PC-9 (cell line): ENCODE data around the gene EPG5. TPM values are rescaled to one million over a fixed set of nuclear protein-coding genes. Genes with fewer than 3 reads are reported as not detected.

Source experiments
- BruUV-seq: library from RNA; stranded (reverse); fragments of 400-500 nt; replicated peaks from 2 replicates; lab custom pipeline; 2021; lab: Mats Ljungman, UMichigan
- CTCF ChIA-PET: fragments of 300-600 bp; sonication (Branson Sonifier 250); formaldehyde crosslinking; loops from one replicate; lab custom pipeline; 2022; ENCODE audit warnings: antibody characterized with exemption; lab: Charles Lee
- POLR2A ChIA-PET: fragments of 300-600 bp; sonication (Branson Sonifier 250); formaldehyde crosslinking; loops from one replicate; lab custom pipeline; 2022; ENCODE audit warnings: antibody characterized with exemption; ENCODE audit not compliant: unreplicated experiment; lab: Charles Lee
- DNase-seq, 2 experiments: peaks; one replicate each; pipeline versions ENCODE4 v3.0.0 to v3.0.0-alpha.2; 2015 to 2022; ENCODE audit warnings: mixed read lengths in 1 of 2
- H2AFZ ChIP-seq: fragments of 200-600 bp; sonication (generic); 2 replicates; pipeline ENCODE4 v1.8.1; 2017; ENCODE audit warnings: antibody characterized with exemption
- H3F3A ChIP-seq: fragments of 200-600 bp; sonication (generic); 2 replicates; pipeline ENCODE4 v1.8.1; 2017; ENCODE audit warnings: antibody characterized with exemption, mild to moderate bottlenecking, low read depth; ENCODE audit not compliant: insufficient read depth
- H3K27ac ChIP-seq: fragments of 200-600 bp; sonication (generic); 2 replicates; pipeline ENCODE4 v1.6.1; 2016; ENCODE audit warnings: mixed run types
- H3K27me3 ChIP-seq: fragments of 200-600 bp; sonication (generic); 2 replicates; pipeline ENCODE4 v1.6.1; 2016; ENCODE audit warnings: low read depth, mixed run types; ENCODE audit not compliant: insufficient read depth
- H3K36me3 ChIP-seq: fragments of 200-600 bp; sonication (generic); 2 replicates; pipeline ENCODE4 v1.6.1; 2016; ENCODE audit warnings: low read depth, mixed run types
- H3K4me1 ChIP-seq: fragments of 200-600 bp; sonication (generic); replicated peaks from 2 replicates; pipeline ENCODE4 v1.6.1; 2016; ENCODE audit warnings: mixed run types; ENCODE audit not compliant: insufficient read depth
- H3K4me2 ChIP-seq: fragments of 200-600 bp; sonication (generic); 2 replicates; pipeline ENCODE4 v1.6.1; 2017; ENCODE audit warnings: mixed run types
- H3K4me3 ChIP-seq: fragments of 200-600 bp; sonication (generic); 2 replicates; pipeline ENCODE4 v1.6.1; 2016; ENCODE audit warnings: mixed run types
- H3K79me2 ChIP-seq: fragments of 200-600 bp; sonication (generic); 2 replicates; pipeline ENCODE4 v1.6.1; 2017; ENCODE audit warnings: low read depth, mixed run types
- H3K9me2 ChIP-seq: fragments of 200-600 bp; sonication (generic); 2 replicates; pipeline ENCODE4 v1.8.1; 2017; ENCODE audit warnings: mild to moderate bottlenecking; ENCODE audit not compliant: insufficient read depth
- H3K9me3 ChIP-seq: fragments of 200-600 bp; sonication (generic); 2 replicates; pipeline ENCODE4 v1.8.1; 2016; ENCODE audit warnings: low read depth; ENCODE audit not compliant: insufficient read depth
- H4K20me1 ChIP-seq: fragments of 200-600 bp; sonication (generic); 2 replicates; pipeline ENCODE4 v1.8.1; 2017; ENCODE audit not compliant: insufficient read depth
- EZH2 ChIP-seq: fragments of 200-600 bp; sonication (generic); IDR thresholded peaks from 2 replicates; pipeline ENCODE4 v1.8.0; 2017; ENCODE audit warnings: antibody characterized with exemption, low read depth
- intact Hi-C: fragments of 100-400 bp; cut with micrococcal nuclease; formaldehyde crosslinking; loops from one replicate; pipeline ENCODE4 v1.10.0; 2022; ENCODE audit not compliant: unreplicated experiment
- total RNA-seq: library from RNA; stranded (reverse); gene quantifications from 2 replicates; pipeline ENCODE4 v1.2.3, GENCODE V29; 2021
- TF ChIP-seq, protein P1 (sequence below): fragments of 200-600 bp; sonication (generic); conservative IDR thresholded peaks from 2 replicates; pipeline ENCODE4 v1.6.1; 2017; ENCODE audit warnings: mixed run types, antibody characterized with exemption, mild to moderate bottlenecking, moderate library complexity

The EPG5 gene
- total RNA-seq, 1 experiment from 2014 or later, result 19.5 TPM

DNA sequence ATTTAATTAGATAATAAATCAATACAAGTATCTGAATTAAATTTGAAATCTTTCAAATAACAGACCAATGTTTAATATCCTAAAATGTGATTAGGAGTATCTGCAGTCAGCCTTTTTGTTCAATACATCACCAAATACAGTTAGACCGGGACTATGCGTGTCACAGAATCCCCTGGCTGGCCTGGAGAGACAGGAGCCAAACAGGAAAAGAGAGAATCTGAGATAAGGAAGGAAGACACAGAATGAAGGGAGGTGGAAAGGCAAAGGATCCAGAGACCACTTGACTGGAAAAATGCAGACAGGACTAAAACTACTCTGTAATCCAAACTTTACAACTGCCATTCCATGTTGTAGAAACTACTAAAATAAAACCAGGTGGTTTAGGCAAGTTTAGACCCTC, 75.3 kb downstream of the EPG5 start:
- H2AFZ ChIP-seq, result no peak overlapping the region
- no peaks in the 10 kb centered on the region for H3K9me3 ChIP-seq
- H3K27ac ChIP-seq, result no peak overlapping the region
- H3K4me2 ChIP-seq, result no peak overlapping the region
- H4K20me1 ChIP-seq, result no peaks in the 10 kb centered on the region
- H3F3A ChIP-seq, result no peaks in the 10 kb centered on the region
- H3K4me1 ChIP-seq, result no peaks in the 10 kb centered on the region
- H3K79me2 ChIP-seq, result no peaks in the 10 kb centered on the region
- DNase-seq, result no peak
- H3K27me3 ChIP-seq, result no peaks in the 10 kb centered on the region
- intact Hi-C loops, result no loop called here
- TF ChIP-seq EZH2, result no peak
- TF ChIP-seq, protein P1, sequence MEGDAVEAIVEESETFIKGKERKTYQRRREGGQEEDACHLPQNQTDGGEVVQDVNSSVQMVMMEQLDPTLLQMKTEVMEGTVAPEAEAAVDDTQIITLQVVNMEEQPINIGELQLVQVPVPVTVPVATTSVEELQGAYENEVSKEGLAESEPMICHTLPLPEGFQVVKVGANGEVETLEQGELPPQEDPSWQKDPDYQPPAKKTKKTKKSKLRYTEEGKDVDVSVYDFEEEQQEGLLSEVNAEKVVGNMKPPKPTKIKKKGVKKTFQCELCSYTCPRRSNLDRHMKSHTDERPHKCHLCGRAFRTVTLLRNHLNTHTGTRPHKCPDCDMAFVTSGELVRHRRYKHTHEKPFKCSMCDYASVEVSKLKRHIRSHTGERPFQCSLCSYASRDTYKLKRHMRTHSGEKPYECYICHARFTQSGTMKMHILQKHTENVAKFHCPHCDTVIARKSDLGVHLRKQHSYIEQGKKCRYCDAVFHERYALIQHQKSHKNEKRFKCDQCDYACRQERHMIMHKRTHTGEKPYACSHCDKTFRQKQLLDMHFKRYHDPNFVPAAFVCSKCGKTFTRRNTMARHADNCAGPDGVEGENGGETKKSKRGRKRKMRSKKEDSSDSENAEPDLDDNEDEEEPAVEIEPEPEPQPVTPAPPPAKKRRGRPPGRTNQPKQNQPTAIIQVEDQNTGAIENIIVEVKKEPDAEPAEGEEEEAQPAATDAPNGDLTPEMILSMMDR, result no peak
- no TSS peak for BruUV-seq
- H3K36me3 ChIP-seq, result peaks cover 9% of the 10 kb centered on the region; the same call in 1 of the 2 replicates
- no peak overlapping the region for H3K4me3 ChIP-seq
- POLR2A ChIA-PET, result no interaction called here
- no peaks in the 10 kb centered on the region for H3K9me2 ChIP-seq
- CTCF ChIA-PET, result no interaction called here

DNA sequence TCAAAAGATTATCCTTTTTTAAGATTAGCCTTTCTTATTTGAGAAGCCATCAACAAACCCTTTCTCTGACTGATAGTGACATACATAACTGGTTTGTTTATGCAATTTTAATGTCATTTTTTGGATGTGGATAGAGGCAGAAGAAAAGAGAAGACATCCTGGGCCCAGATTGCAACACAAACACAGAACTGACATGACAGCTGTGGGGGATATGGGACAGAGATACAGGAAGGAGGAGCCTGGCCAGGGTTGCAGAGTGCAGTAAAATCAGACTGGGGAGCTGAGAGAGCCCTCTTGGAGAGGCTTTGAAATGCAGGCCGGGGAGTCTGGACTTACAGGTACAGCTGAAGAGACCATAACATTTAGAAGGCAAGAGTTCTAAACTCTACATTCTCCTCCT, 76.5 kb downstream of the EPG5 start:
- ChIA-PET CTCF (no interaction called here), POLR2A (no interaction called here)
- Histone ChIP-seq H3K36me3 (0 out of 2 replicates have a peak, but pooled peaks cover 5% of the 10 kb centered on the region), H3K27ac (no peak overlapping the region), H3F3A (no peaks in the 10 kb centered on the region), H3K9me3 (no peaks in the 10 kb centered on the region), H3K4me3 (no peak overlapping the region), H2AFZ (no peak overlapping the region), H4K20me1 (no peaks in the 10 kb centered on the region), H3K4me1 (no peaks in the 10 kb centered on the region), H3K27me3 (no peaks in the 10 kb centered on the region), H3K79me2 (no peaks in the 10 kb centered on the region), H3K4me2 (no peak overlapping the region), H3K9me2 (no peaks in the 10 kb centered on the region)
- TF ChIP-seq, protein P1, result no peak
- no peak for TF ChIP-seq EZH2
- BruUV-seq, result no TSS peak
- intact Hi-C loops, result no loop called here
- DNase-seq, result no peak

DNA sequence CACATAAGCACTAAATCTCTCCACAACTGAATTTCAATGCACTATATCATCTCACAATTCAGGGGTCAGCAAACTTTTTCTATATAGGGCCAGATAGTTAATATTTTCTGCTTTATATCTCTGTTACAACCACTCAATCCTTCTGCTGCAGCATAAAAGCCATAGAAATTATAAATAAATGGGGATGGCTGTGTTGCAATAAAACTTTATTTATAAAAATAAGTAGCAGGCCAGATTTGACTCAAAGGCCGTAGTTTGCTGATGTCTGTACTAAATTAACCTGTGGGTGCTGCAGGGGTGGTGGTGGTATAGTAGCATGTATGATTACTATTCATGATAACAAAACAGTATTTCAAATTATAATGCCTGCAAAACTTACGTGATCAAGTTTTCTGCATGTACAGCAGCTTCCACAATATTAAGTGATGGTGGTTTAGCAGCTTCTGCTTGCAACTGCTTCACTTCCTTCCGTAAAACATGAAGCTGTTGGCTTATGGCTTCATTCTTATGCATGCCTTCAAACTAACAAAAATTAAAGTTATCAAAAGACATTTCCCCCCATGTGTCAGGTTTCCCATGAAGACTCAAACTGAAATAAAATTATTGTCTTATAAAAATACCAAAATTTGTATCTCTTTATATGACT, 77.6 kb downstream of the EPG5 start:
- DNase-seq, result no peak
- H3K4me2 ChIP-seq, result no peak overlapping the region
- CTCF ChIA-PET, result no interaction called here
- intact Hi-C loops, result no loop called here
- H3K36me3 ChIP-seq, result peaks cover 6% of the 10 kb centered on the region; the same call in 1 of the 2 replicates
- no peaks in the 10 kb centered on the region for H3F3A ChIP-seq
- POLR2A ChIA-PET, result no interaction called here
- no peaks in the 10 kb centered on the region for H3K4me1 ChIP-seq
- H3K9me2 ChIP-seq, result no peaks in the 10 kb centered on the region
- no peaks in the 10 kb centered on the region for H3K27me3 ChIP-seq
- TF ChIP-seq, protein P1, result no peak
- TF ChIP-seq EZH2, result no peak
- no peaks in the 10 kb centered on the region for H3K9me3 ChIP-seq
- no peaks in the 10 kb centered on the region for H3K79me2 ChIP-seq
- no TSS peak for BruUV-seq
- H2AFZ ChIP-seq, result no peak overlapping the region
- H3K27ac ChIP-seq, result no peak overlapping the region
- no peaks in the 10 kb centered on the region for H4K20me1 ChIP-seq
- no peak overlapping the region for H3K4me3 ChIP-seq
